Suprapubic skin (tissue), 4 donors: Measurements from ENCODE around the gene PTPRN2. TPM values are rescaled to one million over a fixed set of nuclear protein-coding genes. Genes with fewer than 3 reads are reported as not detected.

Source experiments
- DNase-seq, 2 donors: peaks; one replicate each; pipeline ENCODE4 v3.0.0-alpha.2; 2019; ENCODE audit warnings: low spot score in 2 of 2
- H3K27ac ChIP-seq: fragments of 200-600 bp; sonication (generic); one replicate; pipeline ENCODE4 v1.5.1; 2019
- H3K27me3 ChIP-seq: fragments of 200-600 bp; sonication (generic); one replicate; pipeline ENCODE4 v1.5.1; 2019
- H3K36me3 ChIP-seq: fragments of 200-600 bp; sonication (generic); one replicate; pipeline ENCODE4 v1.5.1; 2019
- H3K4me1 ChIP-seq: fragments of 200-600 bp; sonication (generic); one replicate; pipeline ENCODE4 v1.5.1; 2019
- H3K4me3 ChIP-seq: fragments of 200-600 bp; sonication (generic); one replicate; pipeline ENCODE4 v1.5.1; 2019; ENCODE audit warnings: mild to moderate bottlenecking
- H3K9me3 ChIP-seq: fragments of 200-600 bp; sonication (generic); one replicate; pipeline ENCODE4 v1.5.1; 2019
- CTCF ChIP-seq, 2 donors: fragments of 200-600 bp in 1 of 2; fragments of 450-650 bp in 1 of 2; sonication (generic) in 1 of 2; IDR thresholded peaks; one replicate each; pipeline ENCODE4 v1.5.1; 2016 to 2019; ENCODE audit warnings: antibody characterized with exemption in 2 of 2, mild to moderate bottlenecking in 1 of 2, moderate library complexity in 1 of 2
- EP300 ChIP-seq: sonication (generic); formaldehyde crosslinking; IDR thresholded peaks from one replicate; pipeline ENCODE4 v1.6.1; 2017; ENCODE audit warnings: antibody characterized with exemption
- POLR2A ChIP-seq, 2 donors: fragments of 450-650 bp; IDR thresholded peaks; one replicate each; pipeline ENCODE4 v1.6.1; 2017; ENCODE audit warnings: antibody characterized with exemption in 2 of 2, mild to moderate bottlenecking in 2 of 2, moderate library complexity in 2 of 2
- POLR2AphosphoS5 ChIP-seq, 3 donors: sonication (generic); formaldehyde crosslinking; IDR thresholded peaks; one replicate each; pipeline ENCODE4 v1.6.1; 2017; ENCODE audit warnings: antibody characterized with exemption in 3 of 3
- WGBS: methylation state at CpG from one replicate; pipeline ENCODE4 v1.1.5; 2018; 5-methylcytosine and 5-hydroxymethylcytosine counted together
- total RNA-seq, 4 donors: library from RNA; depleted of rRNA; stranded (reverse); fragments of >200 nt; gene quantifications; one replicate each; pipeline ENCODE4 v1.1.0, GENCODE V29; 2016

The PTPRN2 gene
- total RNA-seq, 4 donors from 2014 or later = 0.23 to 1.8 (median 1.3) TPM

- Histone ChIP-seq H3K27me3 (no peaks in the 10 kb centered on the region), H3K27ac (no peak overlapping the region), H3K9me3 (no peaks in the 10 kb centered on the region), H3K4me3 (no peak overlapping the region), H3K36me3 (no peaks in the 10 kb centered on the region), H3K4me1 (no peaks in the 10 kb centered on the region)
- whole genome bisulfite sequencing = 81% methylated on average over 37 of the region's 40 CpGs
- peak in 1 of 2 donors; percentile 39 for DNase-seq
- TF ChIP-seq EP300 (no peak), POLR2AphosphoS5 (IDR thresholded peaks at IDR 0.05) (no peak), POLR2A (IDR thresholded peaks at IDR 0.05) (no peak), CTCF (IDR thresholded peaks at IDR 0.05) (no peak)
These were observed 224.4 kb downstream of the PTPRN2 start for GRCh38 chr7:158362912-158363905.

GRCh38 chr7:158362001-158362400 lies 225.6 kb downstream of the PTPRN2 start:
- 79% methylated on average over 8 of the region's 8 CpGs for WGBS
- TF ChIP-seq POLR2AphosphoS5 (IDR thresholded peaks at IDR 0.05) (no peak), EP300 (no peak), CTCF (IDR thresholded peaks at IDR 0.05) (no peak), POLR2A (IDR thresholded peaks at IDR 0.05) (no peak)
- H3K27ac ChIP-seq = no peak overlapping the region
- no peaks in the 10 kb centered on the region for H3K4me1 ChIP-seq
- no peak overlapping the region for H3K4me3 ChIP-seq
- H3K36me3 ChIP-seq = no peaks in the 10 kb centered on the region
- H3K27me3 ChIP-seq = peaks cover 7% of the 10 kb centered on the region
- DNase-seq = peak in 1 of 2 donors; percentile 33
- no peaks in the 10 kb centered on the region for H3K9me3 ChIP-seq

- no peaks in the 10 kb centered on the region for H3K9me3 ChIP-seq
- no peak overlapping the region for H3K4me3 ChIP-seq
- TF ChIP-seq EP300 (no peak), CTCF (IDR thresholded peaks at IDR 0.05) (no peak), POLR2AphosphoS5 (IDR thresholded peaks at IDR 0.05) (no peak), POLR2A (IDR thresholded peaks at IDR 0.05) (no peak)
- no peak overlapping the region for H3K27ac ChIP-seq
- peak in 1 of 2 donors; percentile 44 for DNase-seq
- H3K4me1 ChIP-seq = no peaks in the 10 kb centered on the region
- H3K36me3 ChIP-seq = no peaks in the 10 kb centered on the region
- WGBS = 94% methylated on average over 3 of the region's 8 CpGs
- H3K27me3 ChIP-seq = peaks cover 7% of the 10 kb centered on the region
These were observed 226.2 kb downstream of the PTPRN2 start for GRCh38 chr7:158361326-158361946.

- peaks cover 12% of the 10 kb centered on the region for H3K9me3 ChIP-seq
- peak in 1 of 2 donors; percentile 49 for DNase-seq
- H3K36me3 ChIP-seq = no peaks in the 10 kb centered on the region
- no peak overlapping the region for H3K4me3 ChIP-seq
- 85% methylated on average over 14 of the region's 16 CpGs for WGBS
- peaks cover 7% of the 10 kb centered on the region for H3K27me3 ChIP-seq
- no peak overlapping the region for H3K27ac ChIP-seq
- no peak for TF ChIP-seq POLR2A (IDR thresholded peaks at IDR 0.05)
- no peak for TF ChIP-seq POLR2AphosphoS5 (IDR thresholded peaks at IDR 0.05)
- no peak for TF ChIP-seq CTCF (IDR thresholded peaks at IDR 0.05)
- no peak for TF ChIP-seq EP300
- H3K4me1 ChIP-seq = no peaks in the 10 kb centered on the region
These were observed 228.5 kb downstream of the PTPRN2 start for GRCh38 chr7:158358926-158359645.
